K562 (cell line): ENCODE measurements around the gene IL17D.

Source experiments
- CTCF ChIP-seq, 3 experiments: IDR thresholded peaks in 2 of 3; conservative IDR thresholded peaks in 1 of 3; 2 replicates each; pipeline ENCODE4 v1.5.1; 2011 to 2012; ENCODE audit warnings: low read length in 3 of 3, mild to moderate bottlenecking in 3 of 3, control low read depth in 2 of 3, improper control_type of control experiment in 1 of 3, inconsistent platforms in 1 of 3, low read depth in 1 of 3, mixed read lengths in 1 of 3, moderate library complexity in 1 of 3; ENCODE audit not compliant: insufficient read depth in 2 of 3
- GTF2F1 ChIP-seq: IDR thresholded peaks from 2 replicates; pipeline ENCODE4 v1.6.1; 2011; ENCODE audit warnings: low read depth, low read length, improper control_type of control experiment
- JUN ChIP-seq, 2 experiments: sonication (generic) in 1 of 2; formaldehyde crosslinking in 1 of 2; IDR thresholded peaks; 2 replicates each; pipeline versions ENCODE4 v1.6.1 to v1.8.0; 2012 to 2022; ENCODE audit warnings: borderline replicate concordance in 2 of 2, mild to moderate bottlenecking in 2 of 2, improper control_type of control experiment in 1 of 2, low read depth in 1 of 2, low read length in 1 of 2, missing genetic modification reagents in 1 of 2
- SIRT6 ChIP-seq: IDR thresholded peaks from one replicate; pipeline ENCODE4 v1.6.1; 2012; ENCODE audit warnings: low read depth, mild to moderate bottlenecking, control low read depth, inconsistent platforms, low read length, moderate library complexity
- SMC3 ChIP-seq: conservative IDR thresholded peaks from 2 replicates; pipeline ENCODE4 v1.6.1; 2011; ENCODE audit warnings: low read depth, low read length, improper control_type of control experiment; ENCODE audit not compliant: insufficient read depth
- THAP7 ChIP-seq: fragments of 250-450 bp; sonication (Bioruptor Pico); IDR thresholded peaks from 2 replicates; pipeline ENCODE4 v1.5.0; 2021
- ZBTB5 ChIP-seq: fragments of 450-650 bp; IDR thresholded peaks from 2 replicates; pipeline ENCODE4 v1.6.1; 2017; ENCODE audit warnings: antibody characterized with exemption
- ZKSCAN8 ChIP-seq: fragments of 200-800 bp; sonication (Bioruptor generic); IDR thresholded peaks from 2 replicates; pipeline ENCODE4 v1.6.1; 2016; ENCODE audit warnings: missing genetic modification characterization, missing compliant biosample characterization

- TF ChIP-seq SIRT6 (no peak), THAP7 (no peak), ZBTB5 (no peak), ZKSCAN8 (no peak), GTF2F1 (no peak), CTCF (IDR thresholded peaks at IDR 0.05 in 2 of 3, conservative IDR thresholded peaks at IDR 0.05 in 1 of 3; ENCODE audit: insufficient read depth in 2 of 3, low read depth in 1 of 3, low read length in 3 of 3) (no peak), JUN (IDR thresholded peaks at IDR 0.05; ENCODE audit: borderline replicate concordance, low read depth, low read length) (no peak), JUN (CRISPR knock-in tag; IDR thresholded peaks at IDR 0.05; ENCODE audit: borderline replicate concordance) (no peak), SMC3 (no peak)
These were observed 35.6 kb upstream of the IL17D start for GRCh38 chr13:20667857-20668437.
